Measurements from ENCODE around the gene IFNA14.
"Not testable (repeated sequence)": the region's sequence is repeated elsewhere in the genome, so short reads cannot be mapped to it uniquely, and the experiment has no call there.

IFNA14 gene

DNA sequence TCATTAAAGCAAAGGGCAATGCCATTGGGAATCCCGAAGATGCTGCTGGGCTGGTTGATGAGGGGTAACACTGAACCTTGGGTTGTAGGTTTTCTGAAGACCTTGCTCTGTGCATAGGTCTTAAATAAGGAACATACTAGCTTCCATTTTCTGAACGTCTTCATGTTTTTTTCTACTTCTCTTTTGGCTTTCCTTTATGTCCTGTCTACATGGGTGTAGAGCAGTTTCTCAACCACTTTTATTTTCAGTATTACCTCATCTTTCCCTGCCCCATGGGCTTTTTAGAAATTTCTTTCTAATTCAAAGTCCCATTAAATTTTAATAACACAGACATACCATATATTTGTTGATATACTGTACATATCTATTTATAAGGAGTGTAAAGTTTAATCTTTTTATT is at the start of gene IFNA14:
IFNA14 (minus strand) TSS at position 95 of the 400 bp plus-strand sequence; CDS start at position 25, 70 bp downstream.
- DNase-seq, result no peak

DNA sequence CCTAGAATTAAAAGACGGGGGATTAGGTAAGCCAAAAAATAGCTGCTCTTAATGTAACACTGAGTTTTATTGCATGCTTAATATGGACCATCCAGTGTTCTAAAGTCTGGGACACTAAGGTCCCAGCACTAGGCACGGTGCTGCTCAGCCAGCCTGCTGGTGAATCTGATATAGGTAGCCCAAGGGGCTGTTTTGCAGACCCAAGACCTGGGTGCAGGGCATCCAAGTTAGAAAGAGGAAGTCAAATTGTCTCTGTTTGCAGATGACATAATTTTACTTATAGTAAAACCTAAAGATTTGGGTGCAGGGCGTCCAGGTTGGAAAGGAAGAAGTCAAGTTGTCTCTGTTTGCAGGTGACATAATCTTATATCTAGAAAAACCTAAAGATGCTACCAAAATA is 47.5 kb upstream of the IFNA14 start:
- DNase-seq, result no peak

DNA sequence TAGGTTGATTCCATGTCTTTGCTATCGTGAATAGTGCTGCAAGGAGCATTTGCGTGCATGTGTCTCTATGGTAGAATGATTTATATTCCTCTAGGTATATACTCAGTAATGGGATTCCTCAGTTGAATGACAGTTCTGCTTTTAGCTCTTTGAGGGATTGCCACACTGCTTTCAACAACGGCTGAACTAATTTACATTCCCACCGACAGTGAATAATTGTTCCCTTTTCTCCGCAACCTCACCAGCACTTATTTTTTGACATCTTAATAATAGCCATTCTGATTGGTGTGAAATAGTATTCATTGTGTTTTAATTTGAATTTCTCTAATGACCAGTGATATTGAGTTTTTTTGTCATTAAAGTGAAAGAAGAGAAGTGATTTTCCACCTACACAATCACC is 46.9 kb upstream of the IFNA14 start:
- no peak for DNase-seq

- DNase-seq, result no peak
These were observed 46.3 kb upstream of the IFNA14 start for GRCh38 chr9:21286099-21286498.

DNA sequence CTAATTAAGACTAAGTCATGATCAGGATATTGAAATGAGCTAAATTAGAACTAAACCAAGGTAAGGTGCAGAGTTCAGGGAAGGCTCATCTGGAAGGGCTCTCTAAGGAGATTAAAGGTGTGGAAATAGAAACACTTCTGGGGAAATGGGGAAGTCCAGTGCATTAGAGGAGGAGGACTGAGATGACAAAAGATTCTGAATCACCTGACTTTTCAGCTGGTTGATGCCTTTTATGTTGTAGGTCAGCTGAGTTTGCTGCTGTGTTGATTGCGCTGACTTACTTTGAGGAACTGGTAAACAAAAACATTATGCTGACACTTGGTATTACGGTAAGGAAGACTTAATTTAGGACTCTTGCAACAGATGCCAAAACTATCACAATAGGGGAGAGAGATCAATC is 41.5 kb upstream of the IFNA14 start:
- DNase-seq, result no peak

DNA sequence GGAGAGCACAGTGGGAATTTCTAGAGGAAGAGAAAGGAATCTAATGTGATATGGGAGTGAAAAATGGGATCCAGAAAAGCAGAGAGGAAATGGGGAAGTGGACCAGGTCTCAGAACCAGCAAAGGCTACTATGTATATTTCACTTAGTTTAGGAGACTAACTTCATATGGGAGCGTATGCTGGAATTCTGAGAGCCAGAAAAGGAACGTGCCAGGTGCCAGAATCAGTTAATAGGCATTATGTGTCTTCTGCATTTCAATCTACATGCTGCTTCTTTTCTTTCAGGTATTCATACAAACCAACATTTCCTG is 28.5 kb upstream of the IFNA14 start:
- DNase-seq, result no peak

GRCh38 chr9:21267485-21268346 is 27.9 kb upstream of the IFNA14 start:
- DNase-seq, result no peak

DNA sequence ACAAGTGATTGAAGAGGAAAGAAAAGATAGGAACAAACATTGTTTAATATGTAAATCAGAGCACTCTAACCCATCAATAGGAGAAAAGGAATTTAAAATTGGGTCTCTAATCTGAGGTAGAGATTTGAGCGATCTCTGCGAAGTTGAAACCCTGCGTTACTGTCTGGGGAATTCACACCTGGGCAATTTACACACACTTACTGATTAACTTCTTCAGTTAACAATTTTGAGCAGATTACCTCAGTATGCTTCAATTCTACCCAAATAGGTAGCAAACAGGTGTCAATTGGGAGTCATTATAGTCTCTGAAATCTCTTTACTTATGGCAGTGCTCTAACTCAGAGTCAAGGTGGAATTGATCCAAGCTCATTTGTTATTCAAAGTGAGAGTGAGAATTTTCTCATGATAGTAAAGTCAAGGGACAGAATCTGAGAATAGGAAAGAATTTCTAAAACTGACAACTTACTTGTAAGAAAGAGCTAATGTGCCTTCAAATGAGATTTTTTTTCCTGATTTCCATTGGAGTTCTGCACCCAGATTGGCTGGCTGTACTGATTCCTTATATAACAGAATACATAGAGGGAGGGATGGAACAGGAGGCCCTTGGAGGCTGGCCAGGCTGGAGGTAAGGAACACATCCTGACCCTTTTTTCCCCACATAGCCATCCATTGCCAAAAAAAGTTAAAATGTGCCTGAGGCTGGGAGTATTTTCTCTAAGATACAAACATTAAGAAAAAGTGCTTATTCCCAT is 27.1 kb upstream of the IFNA14 start:
- DNase-seq, result no peak

GRCh38 chr9:21265421-21266189 is 25.8 kb upstream of the IFNA14 start:
- DNase-seq, result no peak

GRCh38 chr9:21255538-21256212 is 15.9 kb upstream of the IFNA14 start:
- DNase-seq, result no peak

DNA sequence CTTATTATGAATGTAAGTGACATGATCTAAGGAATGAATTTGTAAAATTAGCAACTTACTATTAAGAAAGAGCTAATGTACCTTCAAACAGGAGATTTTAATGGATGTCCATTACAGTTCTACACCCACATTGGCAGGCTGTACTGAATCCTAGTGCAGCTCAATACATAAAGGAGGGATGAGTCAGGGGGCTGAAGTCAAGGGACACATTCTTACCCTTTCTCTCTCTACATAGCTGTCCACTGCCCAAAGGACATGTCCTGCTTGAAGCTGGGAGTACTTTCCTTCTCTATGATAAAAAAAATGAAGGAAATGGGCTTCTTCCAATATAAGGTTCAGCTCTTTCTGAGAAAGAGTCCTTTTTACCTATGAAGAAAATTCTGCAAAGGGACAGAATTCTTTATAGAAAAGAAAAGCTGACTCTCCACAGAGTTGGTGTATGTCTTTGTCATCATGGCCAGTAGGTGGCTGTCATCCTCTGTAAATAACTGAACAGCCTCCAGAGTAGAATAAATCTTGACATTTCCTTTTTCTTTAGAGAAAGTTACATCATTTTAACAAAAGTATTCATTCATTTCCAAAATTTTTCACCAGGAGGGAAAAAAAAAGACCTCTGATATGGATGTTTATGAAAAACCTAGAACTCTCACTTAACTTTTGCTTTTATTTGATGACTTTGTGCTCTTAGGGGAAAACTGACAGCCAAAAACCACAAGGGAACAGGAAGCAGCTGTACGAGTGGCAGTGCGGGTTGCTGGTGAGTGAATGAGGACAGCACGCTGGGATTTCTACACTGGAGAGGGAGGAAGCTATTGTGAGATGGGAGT is 13.1 kb upstream of the IFNA14 start:
- peak; percentile 22 for DNase-seq

DNA sequence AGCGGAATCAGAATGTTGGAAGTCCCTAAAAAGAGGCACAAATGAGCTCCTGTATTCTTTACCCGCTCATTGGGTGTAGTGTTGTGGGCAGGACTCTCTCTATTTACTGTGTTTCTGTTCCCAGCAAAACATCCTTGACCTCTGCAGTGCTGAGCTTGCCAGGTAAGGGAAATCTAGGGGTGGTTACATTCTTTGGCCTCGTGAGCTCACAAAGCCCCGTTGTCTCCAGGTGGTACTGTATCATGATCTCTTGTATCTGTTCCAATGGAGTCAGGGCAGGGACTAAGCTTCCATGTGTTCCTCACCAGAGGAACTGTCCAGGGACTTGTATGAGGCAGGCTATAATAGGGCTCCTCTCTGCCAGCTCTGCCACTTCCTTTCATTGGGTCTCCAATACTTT is 11.8 kb upstream of the IFNA14 start:
- no peak for DNase-seq

- DNase-seq, result no peak
These were observed 11.4 kb upstream of the IFNA14 start for GRCh38 chr9:21251190-21251589.

- DNase-seq, result no peak
These were observed 5.0 kb upstream of the IFNA14 start for GRCh38 chr9:21244836-21245235.

- not testable (repeated sequence) for DNase-seq
These were observed 3.5 kb downstream of the IFNA14 start for GRCh38 chr9:21236360-21236714.

DNA sequence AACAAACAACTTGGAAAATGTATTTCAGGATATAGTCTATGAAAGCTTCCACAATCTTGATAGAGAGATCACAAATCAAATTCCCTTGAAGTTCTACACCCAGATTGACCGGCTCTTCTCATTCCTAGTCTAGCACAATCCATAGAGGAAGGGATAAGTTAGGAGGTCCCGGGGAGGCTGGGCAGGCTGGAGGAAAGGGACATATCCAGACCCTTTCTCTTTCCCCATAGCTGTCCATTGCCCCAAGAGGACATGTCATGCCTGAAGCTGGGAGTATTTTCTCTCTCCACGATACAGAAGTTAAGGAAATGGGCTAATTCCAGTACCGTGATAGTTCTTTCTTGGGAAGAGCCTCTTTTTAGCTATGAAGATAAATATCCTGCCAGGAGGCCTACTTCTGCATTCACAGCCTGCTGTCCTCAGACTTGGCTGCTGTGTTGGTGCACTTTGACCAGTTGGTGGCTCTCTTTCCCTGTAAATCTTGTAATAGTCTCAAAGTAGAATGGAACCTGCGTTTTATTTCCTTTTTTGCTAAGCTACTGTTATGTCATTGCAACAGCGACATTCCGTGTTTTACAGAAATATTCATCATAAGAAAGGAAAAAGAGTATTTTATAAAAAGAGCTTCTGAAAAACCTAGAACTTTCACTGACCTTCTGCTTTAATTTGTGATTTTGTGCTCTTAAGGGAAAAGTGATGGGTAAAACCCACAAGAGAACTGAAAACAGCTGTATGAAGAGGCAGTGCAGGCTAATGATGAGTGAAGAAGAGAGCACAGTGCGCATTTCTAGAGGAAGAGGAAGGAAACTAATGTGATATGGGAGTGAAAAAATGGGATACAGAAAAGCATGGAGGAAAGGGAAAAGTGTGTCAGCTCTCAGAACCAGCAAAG is 4.1 kb downstream of the IFNA14 start:
- peak; percentile 26 for DNase-seq

DNA sequence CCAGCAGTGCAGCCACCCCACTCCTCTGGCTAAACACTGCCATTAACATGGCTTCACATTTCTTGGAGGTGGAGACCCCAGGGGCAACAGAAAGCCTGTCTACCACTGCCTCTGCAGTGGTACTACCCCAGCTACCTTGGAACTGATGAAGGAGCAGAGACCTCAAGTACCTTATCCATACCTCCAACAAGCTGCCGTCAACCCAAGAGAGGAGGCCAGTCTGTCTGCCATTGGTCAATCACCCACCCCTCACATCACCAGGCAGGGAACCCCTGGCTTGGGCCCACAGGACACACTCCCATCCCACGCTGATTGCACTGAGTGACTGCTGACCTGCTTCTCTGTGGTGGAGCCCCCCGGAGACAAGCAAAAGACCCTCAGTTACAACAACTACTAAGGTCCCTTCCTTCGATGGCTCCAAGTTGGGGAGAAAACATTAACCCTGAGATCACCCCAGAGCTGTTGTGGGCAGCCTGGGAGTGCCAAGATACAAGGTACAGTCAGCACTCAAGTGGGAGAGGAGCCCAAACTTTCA is 5.6 kb downstream of the IFNA14 start:
- no peak for DNase-seq

- DNase-seq, result no peak
These were observed 6.5 kb downstream of the IFNA14 start for GRCh38 chr9:21233258-21233657.

DNA sequence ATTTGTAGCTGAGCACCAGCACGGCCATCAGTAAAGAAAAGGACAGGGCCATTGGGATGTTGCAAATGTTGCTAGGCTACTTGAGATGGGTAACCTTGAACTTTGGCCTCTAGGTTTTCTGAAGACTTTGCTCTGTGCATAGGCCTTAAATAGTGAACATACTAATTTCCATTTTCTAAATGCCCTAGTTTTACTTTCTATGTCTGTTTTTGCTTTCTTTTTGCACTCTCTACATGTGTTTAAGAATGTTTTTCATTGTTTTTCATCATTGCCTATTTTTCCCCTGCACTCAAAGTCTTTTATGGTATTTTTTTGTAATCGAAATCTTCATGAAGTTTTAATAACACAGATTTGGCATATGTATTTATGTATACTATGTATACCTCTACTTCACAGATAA is 11.7 kb downstream of the IFNA14 start, which contains the start of gene IFNA17:
IFNA17 (minus strand) TSS at position 101 of the 400 bp plus-strand sequence; CDS start at position 52, 49 bp downstream.
- DNase-seq, result no peak

GRCh38 chr9:21217211-21217610 is 22.6 kb downstream of the IFNA14 start, which contains the start of gene IFNA16:
Gene IFNA16, minus strand, starts transcription at chr9:21217311. Its CDS starts 6 bp downstream, at chr9:21217305.
- DNase-seq, result not testable (repeated sequence)

All from fibroblast of skin of right quadriceps (primary cell).